ENCODE data around the gene GRB10.

GRB10 gene

DNA sequence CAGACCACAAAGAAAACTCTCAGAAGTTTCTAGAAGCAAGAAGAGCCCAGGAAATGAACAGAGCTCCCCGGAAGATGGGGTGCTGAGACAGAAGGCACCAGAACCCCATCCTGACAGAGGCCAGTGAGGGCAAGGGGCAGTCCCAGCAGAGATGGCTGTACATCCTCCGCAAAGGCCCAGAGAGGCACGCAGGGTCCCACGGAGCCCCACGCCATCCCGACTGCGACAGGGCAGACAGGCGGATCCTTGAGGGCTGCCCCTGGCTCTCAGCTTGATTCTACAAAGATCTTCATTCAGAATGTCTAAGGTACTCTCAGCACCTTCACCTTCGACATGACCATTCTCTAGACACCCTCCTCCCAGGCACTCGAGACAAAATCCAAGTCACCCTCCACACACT is 109.6 kb downstream of the GRB10 start:
- DNase-seq (ENCODE audit: low read depth in 2 of 2), result no peak

DNA sequence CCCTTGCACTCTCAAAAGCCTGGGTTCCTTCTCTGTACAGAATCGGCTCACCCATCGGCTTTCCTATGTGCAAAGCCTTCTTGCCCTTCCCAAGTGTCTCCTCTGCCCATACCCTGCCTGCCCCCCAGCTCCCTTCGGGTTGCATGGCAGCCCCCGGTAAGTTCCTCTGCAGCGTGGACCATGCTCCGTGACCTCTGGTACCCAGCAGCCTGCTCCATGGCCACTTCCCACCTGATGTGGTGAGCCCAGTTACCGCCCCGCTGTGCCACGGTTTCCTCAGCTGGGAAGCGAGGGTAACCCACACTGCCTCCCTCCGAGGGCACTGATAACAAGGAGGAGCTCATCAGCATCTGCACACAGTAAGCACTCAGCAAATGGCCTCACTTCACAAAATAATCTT is 110.7 kb downstream of the GRB10 start:
- DNase-seq (ENCODE audit: low read depth in 2 of 2), result no peak

- no peak for DNase-seq (ENCODE audit: low read depth in 2 of 2)
These were observed 111.3 kb downstream of the GRB10 start for GRCh38 chr7:50671386-50671785.

- DNase-seq (ENCODE audit: low read depth in 2 of 2), result no peak
These were observed 112.8 kb downstream of the GRB10 start for GRCh38 chr7:50669890-50670289.

DNA sequence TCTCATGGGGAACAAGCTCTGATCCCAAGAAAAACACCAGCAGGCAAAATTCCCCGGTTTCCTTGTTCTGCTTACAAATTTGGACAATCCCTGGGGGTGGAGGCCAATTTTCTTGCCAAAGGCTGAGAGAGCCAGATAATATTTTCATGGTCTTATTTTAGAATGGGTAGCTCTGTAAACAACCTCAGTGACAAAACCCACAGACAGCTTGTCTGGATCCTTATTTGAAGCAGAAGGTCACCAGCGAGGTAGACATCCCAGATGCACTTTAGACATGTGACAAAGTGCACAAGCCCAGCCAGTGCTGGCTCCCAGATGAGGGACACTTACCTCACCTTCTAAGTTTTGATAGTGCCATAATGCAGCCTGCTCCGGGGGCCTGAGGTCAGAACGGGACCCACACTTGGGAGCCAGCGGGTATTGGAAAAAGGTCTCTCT is 114.9 kb downstream of the GRB10 start:
- DNase-seq (ENCODE audit: low read depth in 2 of 2), result no peak

- no peak for DNase-seq (ENCODE audit: low read depth in 2 of 2)
These were observed 115.4 kb downstream of the GRB10 start for GRCh38 chr7:50667338-50667737.

- no peak for DNase-seq (ENCODE audit: low read depth in 2 of 2)
These were observed 116.6 kb downstream of the GRB10 start for GRCh38 chr7:50666124-50666496.

DNA sequence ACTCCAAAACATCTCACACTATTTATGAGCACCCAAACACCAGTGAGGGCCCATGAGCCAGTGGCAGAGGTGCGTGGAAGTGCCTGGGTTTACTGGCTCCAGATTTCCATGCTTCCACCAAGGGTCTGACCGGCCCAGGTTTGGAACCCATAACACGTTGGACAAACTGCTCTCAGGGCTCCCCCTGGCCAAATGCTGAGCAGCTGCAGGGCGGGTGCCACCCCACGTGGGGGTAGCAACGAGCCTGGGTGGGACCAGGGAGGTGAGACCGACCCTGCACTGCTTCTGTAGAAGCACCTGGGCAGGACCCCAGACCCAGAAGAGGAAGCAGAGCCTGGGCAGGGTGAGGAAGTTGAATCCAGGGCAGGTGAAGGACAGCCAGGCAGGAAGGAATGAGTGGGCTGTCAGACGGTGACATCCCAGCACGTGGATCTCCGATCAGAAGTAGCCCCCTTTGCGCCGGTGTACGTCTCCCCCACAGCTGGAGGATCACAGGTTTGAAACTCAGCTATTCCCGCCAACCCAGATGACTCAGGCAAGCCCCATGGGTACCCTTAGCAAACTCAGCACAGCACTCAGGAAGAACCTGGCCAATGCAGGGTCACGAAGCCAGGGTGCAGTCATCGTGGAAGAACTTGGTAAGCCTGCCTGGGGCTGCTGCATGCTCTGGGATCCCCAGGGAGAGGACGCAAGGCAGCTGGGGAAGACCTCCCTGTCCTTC is 117.1 kb downstream of the GRB10 start:
- DNase-seq (ENCODE audit: low read depth in 2 of 2), result no peak

DNA sequence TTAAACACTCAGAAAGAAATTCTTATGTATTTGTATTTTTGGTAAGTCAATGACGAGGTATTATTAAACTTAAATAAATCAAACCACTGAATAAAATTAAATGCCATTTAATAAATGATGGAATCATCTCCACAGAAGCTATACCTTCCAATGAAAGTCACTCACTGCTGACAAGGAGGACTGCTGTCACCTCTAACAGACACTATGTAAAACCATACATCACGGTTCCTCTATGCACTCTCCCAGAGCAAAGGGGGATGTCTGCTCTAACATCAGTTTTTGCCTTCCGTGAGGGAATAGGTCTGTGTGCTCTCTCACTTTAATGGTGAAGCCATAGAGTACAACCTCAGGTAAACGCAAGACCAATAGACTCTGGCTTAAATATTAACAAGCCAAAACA is 117.8 kb downstream of the GRB10 start:
- DNase-seq (ENCODE audit: low read depth in 2 of 2), result no peak

DNA sequence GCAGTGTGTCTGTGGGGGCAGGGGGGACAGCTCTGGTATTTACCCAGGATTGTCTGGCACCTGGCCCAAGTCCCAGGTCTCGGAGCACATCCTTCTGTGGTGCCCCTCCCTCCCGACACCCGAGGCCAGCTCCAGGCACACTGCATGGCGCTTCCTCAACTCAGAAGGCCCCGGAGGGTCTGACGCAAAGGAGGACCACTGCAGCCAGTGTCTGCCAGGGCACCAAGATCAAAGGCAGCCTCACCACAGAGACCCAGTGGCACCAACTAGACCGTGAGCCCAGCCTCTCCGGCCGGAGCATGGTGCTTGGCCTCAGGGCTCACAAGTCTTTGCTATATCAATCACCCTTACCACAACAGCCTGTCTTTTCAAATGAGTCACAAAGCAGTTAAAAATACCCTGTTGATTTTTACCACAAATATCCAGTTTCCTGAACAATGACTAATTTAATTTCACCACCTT is 118.2 kb downstream of the GRB10 start:
- DNase-seq (ENCODE audit: low read depth in 2 of 2), result no peak

- no peak for DNase-seq (ENCODE audit: low read depth in 2 of 2)
These were observed 119.1 kb downstream of the GRB10 start for GRCh38 chr7:50663396-50664102.

DNA sequence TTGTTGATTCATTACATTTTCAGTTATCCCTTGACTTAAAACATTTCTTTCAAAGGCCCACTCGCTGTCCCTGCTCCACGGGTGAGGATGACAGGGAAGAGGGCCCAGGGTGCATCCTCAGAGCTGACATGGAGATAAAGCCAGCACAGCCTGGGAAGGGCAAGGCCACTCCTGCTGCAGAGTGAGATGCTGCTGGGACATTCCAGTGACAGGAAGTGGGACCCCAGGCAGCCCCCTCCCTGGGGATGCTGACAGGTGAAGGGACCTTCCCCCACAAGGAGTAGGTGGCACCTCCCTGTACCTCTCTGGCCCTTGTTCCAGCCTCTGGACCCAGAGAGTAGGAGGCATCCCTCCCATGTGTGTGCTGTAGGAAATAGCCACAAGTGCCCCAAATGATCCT is 119.7 kb downstream of the GRB10 start:
- DNase-seq (ENCODE audit: low read depth in 2 of 2), result no peak

DNA sequence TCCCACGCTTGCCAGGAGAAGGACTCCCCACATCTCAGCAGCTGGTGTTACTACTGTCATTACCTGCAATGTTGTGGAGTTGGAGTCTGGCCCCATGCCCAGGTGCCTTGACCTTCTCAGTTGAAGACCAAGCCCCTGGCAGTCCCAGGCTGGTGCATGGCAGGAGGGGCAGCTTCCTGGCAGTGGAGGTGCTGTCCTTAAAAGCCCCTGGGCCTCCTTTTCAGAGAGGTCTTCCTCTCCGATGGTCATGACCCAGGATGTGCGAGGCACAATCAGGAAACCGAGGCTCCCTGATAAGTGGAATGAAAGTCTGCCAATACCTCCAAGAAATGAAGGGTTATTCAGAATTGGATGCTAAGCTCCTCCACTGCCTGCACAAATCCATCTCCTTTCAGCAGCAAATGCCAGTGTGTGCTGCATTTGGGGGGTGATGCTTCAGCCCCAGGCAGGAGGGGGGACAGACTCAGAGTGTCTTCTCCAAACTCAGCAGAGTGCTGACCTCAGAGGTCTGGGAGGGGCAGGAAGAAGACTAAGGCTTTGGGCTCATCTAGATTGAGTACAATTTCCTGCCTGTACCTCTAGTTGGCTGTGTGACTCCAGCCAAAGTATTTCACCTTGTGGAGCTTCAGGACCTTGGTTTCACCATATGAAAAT is 120.5 kb downstream of the GRB10 start:
- no peak for DNase-seq (ENCODE audit: low read depth in 2 of 2)

GRCh38 chr7:50661345-50662040 is 121.2 kb downstream of the GRB10 start:
- DNase-seq (ENCODE audit: low read depth in 2 of 2), result no peak

GRCh38 chr7:50660830-50661175 is 121.9 kb downstream of the GRB10 start:
- no peak for DNase-seq (ENCODE audit: low read depth in 2 of 2)

DNA sequence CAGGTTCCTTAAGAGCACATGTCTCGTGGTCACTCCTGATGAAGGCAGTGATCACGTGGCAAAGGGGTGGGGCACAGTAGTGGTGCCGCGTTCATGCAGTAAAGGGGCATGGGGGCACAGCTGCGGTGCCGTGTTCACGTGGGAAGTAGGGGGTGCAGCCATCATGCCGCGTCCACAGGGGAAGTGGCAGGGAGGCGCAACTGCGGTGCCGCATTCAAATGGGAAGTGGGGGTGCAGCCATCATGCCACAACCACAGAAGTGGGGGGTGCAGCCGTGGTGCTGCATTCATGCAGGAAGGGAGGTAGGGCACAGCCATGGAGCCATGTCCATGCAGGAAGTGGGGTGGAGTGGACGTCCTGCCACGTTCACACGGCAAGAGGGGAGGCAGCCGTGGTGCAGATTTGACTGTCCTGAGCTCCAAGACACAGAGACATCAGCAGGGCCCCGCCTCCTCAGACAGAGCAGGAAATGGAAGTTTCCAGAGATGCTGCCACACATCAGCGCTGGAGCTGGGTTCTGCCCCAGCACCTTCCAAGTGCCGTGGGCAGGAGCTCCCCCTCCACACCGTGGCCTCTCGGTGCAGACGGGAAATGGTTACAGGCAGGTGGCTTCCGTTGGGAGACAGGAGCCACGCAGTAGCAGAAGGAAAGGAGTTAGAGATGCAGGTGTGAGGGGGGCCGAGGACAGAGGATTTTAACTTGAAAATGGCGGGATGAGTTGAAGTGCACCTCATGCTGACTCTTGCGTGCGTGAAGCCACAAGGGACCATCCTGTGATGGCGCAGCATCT is 122.5 kb downstream of the GRB10 start:
- peak; percentile 19 to 20 for DNase-seq (ENCODE audit: low read depth in 2 of 2)

DNA sequence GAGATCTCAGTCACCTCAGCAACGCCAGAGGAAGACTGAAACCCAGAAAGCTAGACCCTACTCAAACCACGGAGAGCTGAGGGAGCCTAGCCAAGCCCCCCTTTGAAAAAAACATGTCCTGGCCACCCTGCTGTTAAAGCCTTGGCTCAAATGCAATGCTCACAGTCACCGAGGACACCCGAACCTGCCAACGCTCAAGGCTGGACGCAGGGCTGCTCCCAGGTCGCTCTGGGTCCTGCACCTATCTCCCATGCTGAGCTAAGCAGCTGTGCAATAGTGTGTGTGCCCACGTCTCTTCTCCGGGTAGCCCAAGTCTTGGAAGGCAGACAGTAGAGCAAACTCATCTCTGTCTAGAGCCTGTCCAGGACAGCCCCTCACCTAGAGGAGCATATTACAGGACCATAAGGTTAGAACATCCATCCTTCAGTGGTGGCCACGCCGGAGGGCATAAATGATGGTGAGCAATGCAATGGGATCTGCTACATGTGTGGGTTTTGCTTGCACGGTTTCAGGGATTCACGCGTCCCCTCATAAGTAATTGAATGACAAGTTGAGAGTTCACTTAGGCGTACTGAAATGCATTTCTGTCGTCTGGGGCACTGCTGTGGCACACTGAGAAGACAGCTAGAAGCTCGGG is 123.2 kb downstream of the GRB10 start:
- DNase-seq (ENCODE audit: low read depth in 2 of 2), result no peak

GRCh38 chr7:50658696-50659095 is 124.0 kb downstream of the GRB10 start:
- DNase-seq (ENCODE audit: low read depth in 2 of 2), result no peak

- DNase-seq (ENCODE audit: low read depth in 2 of 2), result no peak
These were observed 124.8 kb downstream of the GRB10 start for GRCh38 chr7:50657912-50658311.

- DNase-seq (ENCODE audit: low read depth in 2 of 2), result no peak
These were observed 125.3 kb downstream of the GRB10 start for GRCh38 chr7:50657341-50657873.

Measured in stimulated activated CD4-positive, alpha-beta T cell treated with anti-CD3 and anti-CD28 coated beads, Interleukin-4, amount 100 ng/mL, for 48 hours (primary cell).